Measurements from ENCODE around the gene IL6. TPM values are rescaled to one million over a fixed set of nuclear protein-coding genes. Genes with fewer than 3 reads are reported as not detected.
A peak's percentile ranks its signal among the peaks of the same experiment; 100 is the strongest.

Gene IL6
- total and polyA plus RNA-seq, 2 of the 8 experiments (the other 6 are each of a cell fraction or from before 2014, with no cell fraction given) = 0.12 to 0.41 TPM

GRCh38 chr7:22723181-22723601 lies 3.8 kb upstream of the IL6 start:
- H2AFZ ChIP-seq (ENCODE audit: low read length) = no peak overlapping the region
- H3K4me2 ChIP-seq (ENCODE audit: insufficient read depth in 1 of 2, low read depth in 2 of 2, low read length in 2 of 2) = no peak overlapping the region
- H2BK12ac ChIP-seq (ENCODE audit: low read depth, low read length) = peak overlapping the region; percentile 34; the same call in 1 of the 2 replicates
- H4K5ac ChIP-seq (ENCODE audit: insufficient read length, low read depth, low read length) = no peak overlapping the region
- H3K4me3 ChIP-seq (ENCODE audit: extremely low read depth in 1 of 4, insufficient read depth in 2 of 4, low read depth in 3 of 4, low read length in 4 of 4) = no peak overlapping the region
- H3K27ac ChIP-seq (ENCODE audit: low read depth, low read length) = no peak overlapping the region
- H3K18ac ChIP-seq (ENCODE audit: extremely low read depth, low read length) = no peak overlapping the region
- no peaks in the 10 kb centered on the region for H3K36me3 ChIP-seq (ENCODE audit: control insufficient read depth in 2 of 4, insufficient read depth in 4 of 4, low read length in 3 of 4)
- peaks cover 4 to 11% (median 5%) of the 10 kb centered on the region in 4 experiments for H3K4me1 ChIP-seq (replicated peaks in 1 of 4; ENCODE audit: control insufficient read depth in 3 of 4, insufficient read depth in 4 of 4, low read length in 3 of 4)
- DNase-seq (ENCODE audit: low read depth in 1 of 2, low spot score in 2 of 2) (no peak), FAIRE-seq (no peak)
- H3K4ac ChIP-seq (replicated peaks; ENCODE audit: insufficient read length, low read depth, low read length) = no peak overlapping the region
- H3K9me3 ChIP-seq (ENCODE audit: insufficient read depth in 2 of 2, low read depth in 1 of 2, low read length in 1 of 2) = no peaks in the 10 kb centered on the region
- H2BK20ac ChIP-seq (ENCODE audit: low read length) = peak overlapping the region; percentile 8; the same call in 1 of the 2 replicates
- no peak overlapping the region for H3K14ac ChIP-seq (ENCODE audit: insufficient read length)
- H3K9ac ChIP-seq (replicated peaks in 1 of 4; ENCODE audit: extremely low read depth in 1 of 4, low read depth in 3 of 4, low read length in 3 of 4) = no peak overlapping the region
- no peak overlapping the region for H2BK120ac ChIP-seq (replicated peaks; ENCODE audit: low read depth, low read length)
- H3K79me2 ChIP-seq (ENCODE audit: control insufficient read depth in 1 of 2, insufficient read depth in 2 of 2, low read length in 2 of 2) = no peaks in the 10 kb centered on the region
- no peak overlapping the region for H2BK15ac ChIP-seq (ENCODE audit: low read length)
- ChIA-PET POLR2A (ENCODE audit: partially characterized antibody) (interaction anchor here (0.6 to 6.1 kb wide), 3 partner anchors 14 to 162 kb away, joined by 3 to 52 read pairs (median 10); no protein-coding TSS in a partner anchor), CTCF (ENCODE audit: partially characterized antibody) (interaction anchor here (0.8 to 16.8 kb wide), 13 partner anchors 9 to 170 kb away, joined by 3 to 385 read pairs (median 10); no protein-coding TSS in a partner anchor)
- no peaks in the 10 kb centered on the region for H3K79me1 ChIP-seq (ENCODE audit: low read depth, low read length)
- H3K23me2 ChIP-seq (ENCODE audit: low read depth, low read length) = no peaks in the 10 kb centered on the region
- H2AK5ac ChIP-seq (ENCODE audit: low read depth, low read length) = no peak overlapping the region
- H3K56ac ChIP-seq (replicated peaks; ENCODE audit: insufficient read length, low read depth, low read length) = no peak overlapping the region
- H3K27me3 ChIP-seq (replicated peaks in 1 of 4; ENCODE audit: control insufficient read depth in 3 of 4, extremely low read depth in 1 of 4, insufficient read depth in 3 of 4, low read length in 3 of 4) = peaks cover 0 to 3% (median 0%) of the 10 kb centered on the region in 4 experiments; a peak in 2 of 7 replicates
- no peaks in the 10 kb centered on the region for H4K20me1 ChIP-seq (replicated peaks in 1 of 2; ENCODE audit: control insufficient read depth in 1 of 2, insufficient read depth in 2 of 2, low read length in 2 of 2)
- H2BK5ac ChIP-seq (ENCODE audit: low read depth, low read length) = 0 out of 2 replicates have a peak overlapping the region, but pooled peaks have one; percentile 13
- H4K91ac ChIP-seq (replicated peaks; ENCODE audit: insufficient read length, low read length) = no peak overlapping the region
- 94% methylated on average over 2 of the region's 2 CpGs; no CpG with 5 or more reads in 1 of the 2 experiments for WGBS, 2 experiments (ENCODE audit: extremely low coverage in 1 of 2, insufficient coverage in 1 of 2, insufficient read length in 1 of 2, insufficient replicate concordance in 2 of 2, low coverage in 1 of 2, low lambda C conversion rate in 2 of 2, missing lambda C conversion rate in 1 of 2)
- no peak overlapping the region for H4K8ac ChIP-seq (ENCODE audit: extremely low read depth, insufficient read depth, low read length)
- H3K23ac ChIP-seq (ENCODE audit: insufficient read length) = no peak overlapping the region
- TF ChIP-seq ASH2L (IDR thresholded peaks at IDR 0.05; ENCODE audit: low read length) (no peak), JUND (IDR thresholded peaks at IDR 0.05; ENCODE audit: low read length) (no peak), CREB1 (IDR thresholded peaks at IDR 0.05) (no peak), ATF3 (IDR thresholded peaks at IDR 0.05; ENCODE audit: insufficient read depth, low read depth, low read length) (no peak), SIX5 (IDR thresholded peaks at IDR 0.05; ENCODE audit: low read depth, low read length) (no peak), HDAC2 (IDR thresholded peaks at IDR 0.05; ENCODE audit: borderline replicate concordance in 1 of 2, low read depth in 2 of 2, low read length in 2 of 2) (no peak), CTCF (IDR thresholded peaks at IDR 0.05; ENCODE audit: control extremely low read depth in 1 of 3, insufficient read depth in 1 of 3, low read depth in 1 of 3, low read length in 3 of 3) (no peak), SP1 (IDR thresholded peaks at IDR 0.05; ENCODE audit: low read depth, low read length) (no peak)
